Hippocampal formation (tissue), 2 donors: ENCODE measurements around the gene CDC5L.

ENCODE experiments used
- DNase-seq, 2 donors: peaks; one replicate each; lab custom pipeline; 2025; lab: John Stamatoyannopoulos, UW

Gene CDC5L

GRCh38 chr6:44453146-44453545 lies 65.6 kb downstream of the CDC5L start:
- DNase-seq, result no peak

GRCh38 chr6:44454198-44454597 lies 66.7 kb downstream of the CDC5L start:
- no peak for DNase-seq

DNA sequence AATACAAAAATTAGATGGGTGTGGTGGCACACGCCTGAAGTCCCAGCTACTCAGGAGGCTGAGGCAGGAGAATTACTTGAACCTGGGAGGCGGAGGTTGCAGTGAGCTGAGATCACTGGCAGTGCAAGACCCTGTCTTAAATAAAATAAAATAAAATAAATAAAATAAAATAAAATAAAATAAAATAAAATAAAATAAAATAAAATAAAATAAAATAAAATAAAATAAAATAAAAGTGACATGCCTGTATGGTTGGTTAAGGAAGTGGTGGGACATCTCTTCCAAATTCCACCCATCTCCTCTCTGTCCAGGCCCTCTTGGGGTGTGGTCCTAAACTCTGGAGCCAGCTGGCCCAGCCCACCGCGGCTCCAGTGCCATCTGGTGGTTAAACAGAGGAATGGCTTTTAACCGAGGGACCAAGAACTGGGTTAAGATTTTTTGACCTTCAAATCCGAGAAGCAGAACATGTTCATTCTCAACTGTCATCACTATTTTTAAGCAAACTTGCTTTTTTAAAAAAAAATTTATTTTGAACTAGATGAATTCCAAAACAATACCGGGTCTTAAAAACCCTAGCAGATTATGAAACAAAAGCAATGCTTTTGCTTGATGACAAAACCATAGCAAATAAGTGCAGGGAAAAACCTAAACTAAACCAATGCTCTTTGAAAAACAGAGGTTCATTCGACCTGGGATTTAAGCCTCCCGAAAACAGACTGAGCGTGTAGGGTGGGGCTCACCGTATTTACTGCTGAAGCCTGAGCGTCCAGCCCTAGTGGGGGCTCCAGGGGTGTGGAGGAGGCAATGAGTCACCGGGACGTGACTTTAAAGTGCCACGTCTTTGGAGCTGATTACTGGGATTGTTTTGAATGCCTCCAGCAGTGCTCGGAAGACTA lies 68.8 kb downstream of the CDC5L start:
- DNase-seq, result no peak

GRCh38 chr6:44456966-44457292 lies 69.4 kb downstream of the CDC5L start:
- DNase-seq, result no peak

DNA sequence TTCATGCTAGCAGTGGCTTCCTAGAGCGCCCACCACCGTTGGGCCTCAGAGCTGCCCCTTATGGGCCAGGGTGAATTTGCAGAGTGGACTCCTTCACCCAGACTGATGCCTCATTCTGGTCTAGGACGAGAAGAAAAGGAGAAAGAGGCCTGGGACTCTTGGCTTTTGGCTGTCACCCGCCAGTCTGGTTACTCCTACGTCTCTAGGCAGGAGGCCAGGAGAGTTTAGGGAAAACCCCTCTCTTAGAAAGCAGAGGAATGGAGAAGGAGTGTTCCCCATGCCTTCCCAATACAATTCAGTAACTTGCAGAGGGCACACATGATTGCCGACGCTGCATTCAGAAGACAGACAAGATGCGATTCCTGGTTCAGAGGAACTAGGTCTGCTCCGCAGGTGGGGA lies 70.1 kb downstream of the CDC5L start:
- no peak for DNase-seq

- DNase-seq, result no peak
Measured at GRCh38 chr6:44458551-44458950, 71.0 kb downstream of the CDC5L start.

- DNase-seq, result no peak
Measured at GRCh38 chr6:44462335-44462734, 74.8 kb downstream of the CDC5L start.

DNA sequence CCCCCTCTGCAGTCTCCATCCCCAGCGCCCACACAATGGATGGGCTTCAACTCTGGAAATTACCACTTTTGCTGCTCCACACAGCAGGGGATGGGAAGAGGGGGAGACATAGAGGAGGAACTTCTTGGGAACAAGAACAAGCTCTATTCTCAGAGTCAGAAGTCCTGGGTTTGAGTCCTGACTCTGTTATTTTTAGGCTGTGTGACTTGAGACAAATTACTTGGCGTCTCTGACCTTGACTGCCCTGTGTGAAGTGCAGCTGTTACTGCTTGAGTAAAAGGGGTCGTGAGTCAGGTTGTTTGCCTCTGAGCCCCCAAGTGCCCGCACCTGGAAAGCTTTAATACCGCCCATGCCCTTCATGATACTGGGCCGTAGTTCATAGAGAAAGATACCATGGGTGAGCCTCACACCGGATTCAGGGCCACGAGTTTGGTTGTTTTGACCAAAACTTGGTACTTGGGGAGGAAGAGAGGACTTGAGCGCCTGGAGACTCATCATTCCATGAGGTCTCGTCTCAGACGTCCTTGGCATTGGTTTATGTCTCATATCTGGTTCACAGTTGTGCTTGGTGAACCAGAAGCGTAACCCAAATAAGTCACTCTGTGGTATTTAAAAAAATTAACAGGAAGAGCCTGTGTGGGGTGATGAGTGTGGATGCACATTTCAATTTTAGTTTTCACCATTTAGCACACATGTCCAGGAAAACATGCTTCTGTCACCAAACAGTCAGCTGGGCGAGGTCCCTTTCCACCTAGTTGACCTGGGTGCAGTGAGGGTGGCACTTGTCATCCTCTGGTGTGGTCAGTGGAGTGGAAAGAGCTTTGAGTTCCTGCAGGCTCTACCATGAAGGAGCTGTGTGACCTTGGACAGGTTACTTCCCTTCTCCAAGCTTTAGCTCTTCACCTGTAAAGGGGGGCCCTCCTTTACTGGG lies 75.6 kb downstream of the CDC5L start:
- DNase-seq, result no peak

- DNase-seq, result no peak
Measured at GRCh38 chr6:44463728-44464450, 76.4 kb downstream of the CDC5L start.

DNA sequence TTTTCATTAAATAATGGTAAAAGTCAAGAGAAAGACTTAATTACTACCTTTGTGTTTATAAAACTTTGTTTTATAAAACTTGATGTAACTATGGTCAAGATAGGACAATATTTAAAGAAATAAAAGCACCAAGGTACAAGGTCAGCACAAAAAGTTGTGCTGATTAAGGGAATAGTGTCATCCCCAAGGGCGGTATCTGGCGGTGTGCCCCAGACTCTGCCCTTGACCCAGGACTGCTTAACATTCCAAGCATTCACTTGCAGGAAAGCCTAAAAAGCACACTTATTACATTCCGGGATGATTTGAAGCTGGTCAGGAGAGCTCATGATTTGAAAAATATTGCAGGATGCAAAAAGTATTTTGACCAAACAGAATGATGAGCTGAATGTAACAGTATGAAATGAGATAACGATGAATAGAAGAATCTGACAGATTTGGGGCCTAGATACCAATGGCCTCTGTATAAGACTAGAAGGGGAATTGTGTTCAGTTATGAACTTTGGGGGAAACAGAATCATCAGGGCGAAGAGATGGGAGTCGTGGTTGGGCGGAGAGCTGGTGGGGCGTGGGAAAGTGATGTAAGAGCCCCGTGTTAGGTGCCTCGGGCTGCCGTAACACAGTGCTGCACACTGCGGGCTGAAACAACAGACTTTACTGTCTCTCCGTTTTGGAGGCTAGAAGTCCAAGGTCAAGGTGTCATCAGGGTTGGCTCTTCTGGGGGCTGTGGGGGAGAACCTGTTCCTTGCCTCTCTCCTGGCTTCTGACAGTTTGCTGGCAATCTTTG lies 77.2 kb downstream of the CDC5L start:
- DNase-seq, result no peak

DNA sequence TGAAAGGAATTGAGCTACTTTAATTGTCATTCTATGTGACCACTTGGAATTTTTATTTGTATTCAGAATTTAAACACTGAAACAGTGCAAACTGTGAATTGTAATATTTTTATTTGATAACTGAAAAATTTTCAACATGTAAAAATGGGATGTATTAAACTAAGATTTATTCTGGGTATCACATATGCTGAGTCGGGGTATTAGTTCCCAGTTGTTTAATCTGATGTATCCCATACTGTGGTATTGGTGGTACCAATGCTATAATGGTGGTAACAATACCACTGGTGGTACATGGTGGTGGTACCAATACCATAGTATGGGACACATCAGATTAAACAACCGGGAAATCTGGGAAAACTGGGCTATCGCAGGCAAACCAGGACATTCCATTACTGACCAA lies 79.4 kb downstream of the CDC5L start:
- no peak for DNase-seq

DNA sequence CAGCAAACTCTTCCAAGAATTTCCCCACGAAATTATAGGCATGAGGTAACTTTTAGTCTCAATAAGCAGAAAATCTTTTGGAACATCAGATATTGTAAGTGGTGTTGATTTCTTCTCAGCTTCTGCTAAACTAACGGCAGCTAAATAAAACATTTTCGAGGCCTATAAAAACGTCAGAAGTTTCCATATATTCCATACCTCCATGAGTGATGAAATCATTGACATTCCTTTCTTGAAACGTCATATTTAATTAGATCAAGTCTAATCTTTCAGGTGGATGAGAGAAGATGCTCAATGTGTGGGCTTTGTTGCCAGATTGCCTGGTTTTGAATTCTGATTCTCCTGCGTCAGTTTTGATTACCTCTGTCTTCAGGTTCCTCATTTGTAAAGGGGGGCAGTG lies 81.3 kb downstream of the CDC5L start:
- DNase-seq, result no peak

- DNase-seq, result no peak
Measured at GRCh38 chr6:44470115-44470464, 82.6 kb downstream of the CDC5L start.

GRCh38 chr6:44470746-44471145 lies 83.2 kb downstream of the CDC5L start:
- DNase-seq, result no peak

DNA sequence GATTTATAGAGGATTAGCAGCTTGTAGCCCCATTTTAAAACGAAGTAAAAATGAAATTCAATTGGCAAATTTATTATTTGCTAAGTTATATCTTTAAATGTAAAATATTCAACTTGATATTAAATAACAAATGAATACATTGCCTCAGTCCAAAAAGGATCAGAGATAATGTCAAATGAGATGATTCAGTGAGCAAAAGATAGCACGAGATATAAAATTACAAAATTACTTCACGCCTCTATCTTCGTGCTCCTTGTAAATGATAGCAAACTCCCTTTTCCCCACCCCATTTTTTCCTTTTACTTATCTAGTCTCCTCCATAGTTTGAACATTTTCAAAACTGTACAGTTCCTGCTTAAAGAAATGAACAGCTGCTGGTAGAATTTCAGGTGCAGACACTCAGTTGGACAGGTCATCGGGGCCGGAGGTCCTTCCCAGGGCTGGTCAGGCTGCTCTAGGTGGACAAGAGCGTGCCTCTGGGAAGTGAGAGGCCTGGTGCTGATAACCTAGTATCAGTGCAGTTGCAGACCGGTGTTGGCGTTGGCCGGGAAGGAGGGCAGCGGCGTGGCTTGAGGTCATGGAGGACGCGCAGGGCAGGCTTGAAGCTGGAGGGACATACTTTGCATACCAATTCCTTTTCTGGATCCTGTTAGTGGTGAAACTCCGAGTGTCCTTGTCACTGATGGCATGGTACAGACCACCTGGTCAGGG lies 83.9 kb downstream of the CDC5L start:
- no peak for DNase-seq

GRCh38 chr6:44472250-44472945 lies 84.9 kb downstream of the CDC5L start:
- DNase-seq, result no peak

- no peak for DNase-seq
Measured at GRCh38 chr6:44473393-44474189, 86.1 kb downstream of the CDC5L start.

DNA sequence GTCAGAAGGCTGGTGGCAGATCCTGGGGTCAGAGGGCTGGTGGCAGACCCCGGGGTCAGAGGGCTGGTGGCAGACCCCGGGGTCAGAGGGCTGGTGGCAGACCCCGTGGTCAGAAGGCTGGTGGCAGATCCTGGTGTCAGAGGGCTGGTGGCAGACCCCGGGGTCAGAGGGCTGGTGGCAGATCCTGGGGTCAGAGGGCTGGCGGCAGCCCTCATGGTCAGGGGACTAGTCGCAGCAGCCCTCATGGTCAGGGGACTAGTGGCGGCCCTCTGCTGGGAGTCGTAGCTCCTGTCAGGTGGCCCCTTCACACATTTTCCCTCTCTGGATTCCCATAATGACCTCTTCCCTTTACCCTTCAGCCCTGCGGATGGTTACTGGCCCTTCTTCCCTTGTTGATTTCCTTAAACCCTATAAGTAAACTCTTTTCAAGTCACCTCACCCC lies 86.7 kb downstream of the CDC5L start:
- no peak for DNase-seq

DNA sequence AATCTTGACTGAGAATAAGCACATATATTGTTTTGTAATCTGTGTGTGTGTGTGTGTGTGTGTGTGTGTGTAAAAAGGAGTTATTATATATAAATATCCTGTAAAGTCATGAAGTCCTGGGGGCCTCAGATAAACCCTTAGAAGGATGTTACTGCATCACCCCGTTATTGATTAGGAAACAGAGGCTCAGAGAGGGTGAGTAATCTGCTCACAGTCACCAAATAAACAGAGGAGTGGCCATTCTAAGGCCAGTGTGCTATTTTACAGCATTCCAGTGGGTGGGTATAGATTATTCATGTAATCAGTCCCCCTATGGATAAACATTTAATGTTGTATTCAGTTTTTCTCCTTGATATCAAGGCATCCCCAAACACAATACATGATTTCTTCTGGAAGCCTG lies 87.1 kb downstream of the CDC5L start:
- no peak for DNase-seq

DNA sequence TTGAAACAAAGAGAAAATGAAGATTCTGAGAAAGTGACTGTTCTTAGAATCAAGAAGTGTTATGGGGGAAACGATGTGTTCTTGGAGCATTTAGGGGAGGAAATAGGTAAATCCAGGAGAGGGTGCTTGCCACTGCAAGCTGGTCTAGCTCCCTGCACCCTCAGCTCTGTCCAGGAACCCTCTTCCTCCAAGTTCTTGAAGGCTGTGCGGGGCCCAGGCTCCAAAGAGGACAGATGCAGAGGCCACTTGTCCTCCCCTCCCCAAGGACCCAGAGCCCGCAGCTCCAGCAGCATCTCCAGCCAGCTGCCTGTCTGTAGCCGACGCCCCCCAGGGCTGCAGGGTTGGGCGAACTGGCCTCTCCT lies 87.9 kb downstream of the CDC5L start:
- no peak for DNase-seq
